HG02970 (cell line): ENCODE results near the gene UGT1A3.

ENCODE experiments used
- ATAC-seq: cut with Tn5 transposase; IDR thresholded peaks from one replicate; pipeline ENCODE4 v1.9.1; 2021; ENCODE audit warnings: mild to moderate bottlenecking, moderate library complexity, moderate number of reproducible peaks; ENCODE audit not compliant: unreplicated experiment, low FRiP score

Gene UGT1A3

GRCh38 chr2:233813236-233814055, 84.6 kb downstream of the UGT1A3 start:
- no peak for ATAC-seq

GRCh38 chr2:233814056-233814835, 85.4 kb downstream of the UGT1A3 start:
- ATAC-seq, result no peak

- ATAC-seq, result no peak
These were observed 87.0 kb downstream of the UGT1A3 start for GRCh38 chr2:233815861-233816260.

- no peak for ATAC-seq
These were observed 87.5 kb downstream of the UGT1A3 start for GRCh38 chr2:233816334-233816733.

- no peak for ATAC-seq
These were observed 87.9 kb downstream of the UGT1A3 start for GRCh38 chr2:233816771-233817170.

- ATAC-seq, result no peak
These were observed 88.6 kb downstream of the UGT1A3 start for GRCh38 chr2:233817361-233817911.

GRCh38 chr2:233817995-233818638, 89.3 kb downstream of the UGT1A3 start:
- no peak for ATAC-seq

- ATAC-seq, result no peak
These were observed 90.1 kb downstream of the UGT1A3 start for GRCh38 chr2:233818639-233819621.

GRCh38 chr2:233819884-233820773, 91.3 kb downstream of the UGT1A3 start:
- no peak for ATAC-seq

- ATAC-seq, result no peak
These were observed 91.9 kb downstream of the UGT1A3 start for GRCh38 chr2:233820774-233821105.

GRCh38 chr2:233821196-233821595, 92.4 kb downstream of the UGT1A3 start:
- no peak for ATAC-seq

- no peak for ATAC-seq
These were observed 92.9 kb downstream of the UGT1A3 start for GRCh38 chr2:233821709-233822100.

- no peak for ATAC-seq
These were observed 93.4 kb downstream of the UGT1A3 start for GRCh38 chr2:233822101-233822771.
